HG03025 (cell line): ENCODE results near the gene CORO1A.
"Not testable (repeated sequence)": the region's sequence is repeated elsewhere in the genome, so short reads cannot be mapped to it uniquely, and the experiment has no call there.

Source experiments
- ATAC-seq: cut with Tn5 transposase; IDR thresholded peaks from one replicate; pipeline ENCODE4 v1.9.1; 2021; ENCODE audit warnings: mild to moderate bottlenecking, moderate library complexity; ENCODE audit not compliant: unreplicated experiment, low FRiP score

The CORO1A gene

DNA sequence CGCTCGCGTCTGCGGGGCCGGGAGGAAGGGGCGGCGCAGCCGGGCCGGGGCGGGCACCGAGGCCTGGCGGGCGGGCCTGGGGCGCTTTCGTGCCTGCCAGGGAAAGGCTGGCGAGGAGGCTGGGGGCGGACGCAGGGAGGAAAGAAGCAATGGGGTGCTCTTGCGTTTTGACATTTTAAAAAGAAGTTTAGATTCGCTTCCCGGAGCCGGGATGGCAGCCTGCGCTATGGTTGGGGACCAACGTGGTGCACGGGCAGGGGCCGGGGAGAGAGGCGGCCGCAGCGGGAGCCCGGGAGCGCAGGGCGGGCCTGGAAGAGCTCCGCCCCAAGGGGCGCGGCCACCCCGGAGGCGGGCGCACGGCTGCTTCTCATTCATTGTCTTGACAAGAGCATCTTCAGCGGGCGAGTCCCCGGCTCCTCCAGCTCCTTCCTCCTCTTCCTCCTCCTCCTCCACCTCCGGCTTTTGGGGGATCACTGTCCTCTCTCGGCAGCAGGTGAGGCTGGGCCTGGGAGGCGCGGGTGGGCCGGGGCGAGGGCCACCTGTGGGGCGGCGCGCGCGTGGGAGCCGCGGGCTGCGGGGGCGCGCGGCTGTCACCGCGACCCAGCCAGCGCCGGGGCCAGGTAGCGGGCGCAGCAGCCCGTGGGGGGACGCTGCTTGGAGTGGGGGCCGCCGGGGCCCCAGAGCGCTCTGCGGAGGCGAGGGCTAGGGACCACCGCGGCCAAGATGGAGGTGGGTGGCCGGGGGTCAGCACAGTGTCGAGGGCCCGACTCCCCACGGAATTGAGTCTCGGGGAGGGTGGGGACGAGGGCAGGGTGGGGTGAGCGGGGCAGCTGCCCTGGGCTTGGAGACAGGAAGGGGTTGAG lies at the start of gene CORO1A:
CORO1A (plus strand) TSS at position 370 of the 863 bp plus-strand sequence. CDS start 1,608 bp downstream, outside the sequence.
- peak; percentile 42 for ATAC-seq

DNA sequence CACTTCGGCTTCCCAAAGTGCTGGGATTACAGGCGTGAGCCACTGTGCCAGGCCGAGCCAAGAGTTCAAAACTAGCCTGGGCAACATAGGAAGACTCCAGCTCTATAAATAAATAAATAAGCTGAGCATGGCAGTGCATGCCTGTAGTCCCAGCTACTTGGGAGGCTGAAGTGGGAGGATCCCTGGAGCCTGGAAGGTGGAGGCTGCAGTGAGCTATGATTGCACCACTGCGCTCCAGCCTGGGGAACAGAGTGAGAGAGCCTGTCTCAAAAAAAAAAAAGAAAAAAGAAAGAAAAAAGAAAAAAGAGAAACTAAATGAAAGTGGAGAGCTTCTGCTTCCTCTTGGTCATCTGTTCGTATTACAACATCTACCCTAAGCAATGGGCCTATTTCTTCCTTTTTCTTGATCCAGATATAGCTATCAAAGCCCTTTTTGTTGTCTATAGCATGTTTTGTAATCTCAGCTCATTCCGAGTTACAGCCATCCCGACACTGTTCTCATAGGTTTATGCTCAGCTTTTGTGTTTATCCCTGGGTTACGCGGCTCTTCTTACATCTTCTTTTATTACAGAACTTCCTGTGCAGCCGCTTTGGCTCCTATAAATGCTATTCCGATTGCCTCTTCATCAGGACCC lies 46.3 kb upstream of the CORO1A start:
- ATAC-seq: no peak

DNA sequence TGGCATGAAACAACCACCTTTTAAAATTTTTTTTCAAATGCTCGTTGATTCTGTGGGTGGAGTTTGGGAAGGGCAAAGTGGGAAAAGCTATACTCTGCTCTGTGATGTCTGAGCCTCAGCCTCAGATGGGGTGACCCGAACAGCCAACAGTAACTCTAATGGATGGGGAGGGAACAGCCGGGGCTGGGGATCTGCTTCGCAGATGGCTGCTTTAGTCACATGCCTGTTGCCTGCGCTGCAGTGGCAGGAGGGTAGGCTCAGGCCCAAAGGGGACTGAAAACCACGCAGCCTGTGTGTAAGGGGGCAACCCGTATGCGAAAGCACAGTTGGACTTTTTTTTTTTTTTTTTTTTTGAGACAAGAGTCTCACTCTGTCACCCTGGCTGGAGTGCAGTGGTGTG lies 45.5 kb upstream of the CORO1A start:
- no peak for ATAC-seq

DNA sequence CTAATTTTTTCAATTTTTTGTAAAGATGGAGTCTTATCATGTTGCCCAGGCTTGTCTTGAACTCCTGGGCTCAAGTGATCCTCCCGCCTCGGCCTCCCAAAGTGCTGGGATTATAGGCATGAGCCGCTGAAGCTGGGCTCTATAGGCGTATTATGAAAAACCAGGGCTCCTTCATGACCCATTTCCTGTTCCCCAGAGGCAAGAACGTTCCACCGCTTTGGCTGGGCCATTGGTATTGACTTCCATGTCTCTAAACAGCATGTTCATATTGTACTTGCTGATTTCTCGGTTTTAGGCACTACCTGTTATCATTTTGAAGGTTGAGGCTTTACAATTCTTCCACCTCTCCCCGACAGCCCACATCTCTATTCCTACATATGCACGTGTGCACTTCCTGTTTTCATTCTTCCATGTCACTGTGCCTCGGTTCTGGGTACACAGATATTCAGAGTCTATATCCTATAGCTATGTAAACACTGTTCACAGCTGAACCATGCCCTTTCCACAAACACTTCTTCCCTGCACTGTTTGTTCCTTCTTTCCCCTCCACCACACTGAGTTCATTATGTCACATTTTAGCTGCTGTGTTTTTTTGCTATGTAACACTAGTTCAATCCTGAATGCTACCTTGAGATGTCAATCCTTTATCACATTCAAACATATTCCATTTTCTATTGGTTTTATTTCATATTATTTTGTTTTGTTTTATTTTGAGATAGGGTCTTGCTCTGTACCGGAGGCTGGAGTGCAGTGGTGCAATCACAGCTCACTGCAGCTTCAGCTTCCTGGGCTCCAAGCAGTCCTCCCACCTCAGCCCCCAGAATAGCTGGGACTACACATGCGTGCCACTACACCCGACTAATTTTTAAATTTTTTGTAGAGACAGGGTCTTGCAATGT lies 43.6 kb upstream of the CORO1A start:
- ATAC-seq: no peak

DNA sequence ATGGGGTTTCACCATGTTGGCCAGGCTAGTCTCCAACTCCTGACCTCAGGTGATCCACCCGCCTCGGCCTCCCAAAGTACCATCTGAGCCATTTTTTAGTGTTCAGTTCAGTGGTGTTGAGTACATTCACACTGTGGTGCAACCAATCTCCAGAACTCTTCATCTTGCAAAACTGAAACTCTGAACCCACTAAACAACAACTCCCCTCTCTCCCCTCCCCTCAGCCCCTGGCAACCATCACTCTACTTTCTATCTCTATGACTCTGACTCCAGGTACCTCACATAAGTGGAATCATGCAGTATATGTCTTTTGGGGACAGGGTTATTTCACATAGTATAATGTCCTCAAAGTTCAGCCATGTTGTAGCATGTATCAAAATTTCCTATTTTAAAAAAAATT lies 41.7 kb upstream of the CORO1A start:
- ATAC-seq: no peak

DNA sequence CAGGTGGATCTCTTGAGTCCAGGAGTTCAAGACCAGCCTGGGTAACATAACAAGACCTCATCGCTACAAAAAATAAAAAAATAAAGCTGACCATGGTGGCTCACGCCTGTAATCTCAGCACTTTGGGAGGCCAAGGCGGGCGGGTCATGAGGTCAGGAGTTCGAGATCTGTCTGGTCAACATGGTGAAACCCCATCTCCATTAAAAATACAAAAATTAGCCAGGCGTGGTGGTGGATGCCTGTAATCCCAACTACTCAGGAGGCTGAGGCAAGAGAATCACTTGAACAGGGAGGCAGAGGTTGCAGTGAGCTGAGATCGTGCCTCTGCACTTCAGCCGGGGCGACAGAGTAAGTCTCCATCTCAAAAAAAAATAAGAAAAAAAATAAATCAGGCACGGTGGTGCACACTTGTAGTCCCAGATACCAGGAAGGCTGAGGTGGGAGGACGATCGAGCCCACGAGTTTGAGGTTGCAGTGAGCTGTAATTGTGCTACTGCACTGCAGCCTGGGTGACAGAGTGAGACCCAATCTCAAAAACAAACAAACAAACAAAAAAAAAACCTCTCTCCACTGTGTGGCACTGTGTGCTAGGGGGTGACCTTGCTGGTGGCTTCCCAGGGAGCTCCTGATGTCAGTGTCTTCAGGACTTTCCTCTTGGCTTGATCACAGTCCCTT lies 40.6 kb upstream of the CORO1A start:
- no peak for ATAC-seq

DNA sequence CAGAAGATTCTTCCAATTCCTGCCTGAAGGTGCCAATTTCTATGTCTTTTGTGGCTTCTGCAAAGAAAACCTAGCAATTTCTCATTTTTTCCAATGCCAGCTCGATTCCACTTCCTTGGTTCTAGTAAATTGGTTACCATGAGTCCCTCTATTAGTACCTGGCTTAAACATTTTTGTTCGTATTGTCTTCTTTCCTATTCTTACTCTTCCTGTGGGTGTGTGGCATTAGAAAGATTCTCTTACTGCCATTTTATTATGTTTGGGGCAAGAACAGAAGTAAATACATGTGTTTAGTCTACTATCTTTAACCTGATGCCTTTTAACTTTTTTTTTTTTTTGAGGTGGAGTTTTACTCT lies 40.1 kb upstream of the CORO1A start:
- no peak for ATAC-seq

DNA sequence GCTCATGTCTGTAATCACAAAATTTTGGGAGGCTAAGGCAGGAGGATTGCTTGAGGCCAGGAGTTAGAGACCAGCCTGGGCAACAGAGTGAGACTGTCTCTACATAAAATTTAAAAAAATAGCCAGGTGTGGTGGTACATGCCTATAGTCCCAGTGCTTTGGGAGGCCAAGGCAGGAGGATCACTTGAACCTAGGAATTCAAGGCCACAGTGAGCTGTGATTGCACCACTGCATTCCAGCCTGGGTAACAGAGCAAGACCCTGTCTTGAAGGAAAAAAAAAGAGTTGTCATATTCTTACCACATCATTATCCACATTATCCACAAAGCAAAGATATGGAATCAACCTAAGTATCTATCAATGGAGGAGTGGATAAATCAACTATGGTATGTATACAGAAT lies 39.4 kb upstream of the CORO1A start:
- ATAC-seq: no peak

DNA sequence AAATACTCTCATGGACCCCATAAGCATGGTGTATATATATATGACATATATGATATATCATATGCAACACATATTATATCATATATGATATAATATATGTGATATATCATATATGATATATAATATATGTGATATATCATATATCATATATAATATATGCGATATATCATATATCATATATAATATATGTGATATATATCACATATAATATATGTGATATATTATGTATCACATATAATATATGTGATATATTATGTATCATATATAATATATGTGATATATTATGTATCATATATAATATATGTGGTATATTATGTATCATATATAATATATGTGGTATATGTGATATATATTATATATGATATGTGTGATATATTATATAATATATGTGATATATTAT lies 38.5 kb upstream of the CORO1A start:
- ATAC-seq: no peak

DNA sequence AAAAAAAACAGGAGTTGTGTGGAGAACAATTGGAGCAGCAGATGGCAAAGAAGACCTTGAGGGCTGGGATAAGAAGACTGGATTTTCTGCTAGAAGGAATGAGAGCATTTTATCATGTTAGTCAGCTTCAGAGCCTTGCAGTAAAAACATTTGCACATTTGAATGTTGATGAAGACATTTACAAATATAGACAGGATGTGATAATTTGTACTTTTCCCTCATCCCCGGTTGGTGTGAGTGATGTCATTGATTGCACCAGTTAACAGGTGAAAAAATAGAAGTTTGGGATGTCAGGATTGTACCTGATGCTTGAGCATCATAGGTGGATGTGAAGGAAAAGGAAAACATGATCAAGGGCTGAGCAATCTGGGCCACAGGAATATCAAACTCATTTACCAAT lies 37.7 kb upstream of the CORO1A start:
- ATAC-seq: no peak

DNA sequence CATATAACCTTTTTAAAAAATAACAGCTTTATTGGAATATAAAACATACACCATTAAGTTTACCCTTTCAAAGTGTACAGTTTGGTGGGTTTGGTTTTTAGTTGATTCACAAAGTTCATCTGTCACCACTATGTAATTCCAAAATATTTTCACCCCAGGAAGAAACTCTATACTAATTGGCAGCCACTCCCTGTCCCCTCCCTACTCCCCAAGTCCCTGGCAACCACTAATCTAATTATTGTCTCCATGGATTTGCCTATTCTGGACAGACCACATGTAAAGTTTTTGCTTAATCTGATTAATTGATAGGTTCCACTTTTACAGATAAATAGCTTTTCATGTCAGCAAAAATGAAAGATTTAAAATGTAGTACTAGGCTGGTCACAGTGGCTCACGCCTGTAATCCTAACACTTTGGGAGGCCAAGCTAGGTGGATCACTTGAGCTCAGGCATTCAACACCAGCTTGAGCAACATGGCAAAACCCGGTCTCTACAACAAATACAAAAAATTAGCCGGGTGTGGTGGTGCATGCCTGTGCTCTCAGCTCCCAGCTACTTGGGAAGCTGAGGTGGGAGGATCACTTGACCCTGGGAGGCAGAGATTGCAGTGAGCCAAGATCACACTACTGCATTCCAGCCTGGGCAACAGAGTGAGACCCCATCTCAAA lies 35.4 kb upstream of the CORO1A start:
- ATAC-seq: no peak

DNA sequence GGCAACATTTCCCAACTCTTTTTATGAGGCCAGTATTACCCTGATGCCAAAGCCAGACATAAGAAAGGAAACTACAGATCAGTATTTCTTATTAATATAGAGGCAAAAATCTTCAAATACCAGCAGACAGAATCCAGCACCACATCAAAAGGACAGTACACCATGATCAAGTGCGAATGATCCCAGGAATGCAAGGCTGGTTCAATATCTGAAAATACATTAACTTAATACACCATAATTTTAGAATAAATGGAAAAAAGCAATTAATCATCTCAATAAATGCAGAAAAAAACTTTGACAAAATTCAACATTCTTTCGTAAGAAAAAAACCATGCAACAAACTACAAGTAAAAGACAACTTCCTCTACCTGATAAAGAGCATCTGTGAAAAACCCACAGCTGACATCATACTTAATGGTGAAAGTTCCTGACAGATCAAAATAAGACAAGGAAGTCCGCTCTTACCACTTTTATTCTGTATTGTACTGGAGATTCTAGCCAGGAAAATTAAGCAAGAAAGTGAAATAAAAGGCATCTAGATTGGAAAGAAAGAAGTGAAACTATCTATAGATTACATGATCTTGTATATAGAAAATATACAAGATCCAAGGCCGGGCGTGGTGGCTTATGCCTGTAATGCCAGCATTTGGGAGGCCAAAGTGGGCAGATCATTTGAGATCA lies 34.0 kb upstream of the CORO1A start:
- no peak for ATAC-seq

DNA sequence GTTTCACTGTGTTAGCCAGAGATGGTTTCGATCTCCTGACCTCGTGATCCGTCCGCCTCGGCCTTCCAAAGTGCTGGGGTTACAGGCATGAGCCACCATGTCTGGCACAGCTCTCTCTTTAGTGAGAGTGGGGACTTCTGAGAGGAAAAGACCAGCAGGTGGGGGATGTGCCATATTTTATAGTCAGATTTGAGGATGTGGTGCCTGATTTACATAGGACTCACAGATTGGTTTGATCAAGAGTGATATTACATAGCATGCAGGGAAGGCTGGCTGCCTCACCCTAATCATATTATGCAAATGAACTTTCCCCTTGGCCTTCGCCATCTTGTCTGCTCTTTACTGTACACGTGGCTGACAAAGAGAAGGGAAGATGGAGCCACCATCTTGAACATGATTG lies 32.3 kb upstream of the CORO1A start:
- ATAC-seq: no peak

DNA sequence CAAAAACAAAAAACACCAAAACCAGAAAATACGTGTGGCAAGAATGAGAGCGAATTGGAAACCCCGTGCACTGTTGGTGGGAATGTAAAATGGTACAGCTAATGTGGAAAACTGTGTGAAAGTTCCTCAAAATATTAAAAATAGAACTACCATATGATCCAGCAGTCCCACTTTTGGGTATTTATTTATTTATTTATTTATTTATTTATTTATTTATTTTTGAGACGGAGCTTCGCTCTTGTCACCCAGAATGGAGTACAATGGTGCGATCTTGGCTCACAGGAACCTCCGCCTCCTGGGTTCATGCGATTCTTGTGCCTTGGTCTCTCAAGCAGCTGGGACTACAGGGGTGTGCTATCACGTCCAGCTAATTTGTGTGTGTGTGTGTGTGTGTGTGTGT lies 30.9 kb upstream of the CORO1A start:
- ATAC-seq: no peak

DNA sequence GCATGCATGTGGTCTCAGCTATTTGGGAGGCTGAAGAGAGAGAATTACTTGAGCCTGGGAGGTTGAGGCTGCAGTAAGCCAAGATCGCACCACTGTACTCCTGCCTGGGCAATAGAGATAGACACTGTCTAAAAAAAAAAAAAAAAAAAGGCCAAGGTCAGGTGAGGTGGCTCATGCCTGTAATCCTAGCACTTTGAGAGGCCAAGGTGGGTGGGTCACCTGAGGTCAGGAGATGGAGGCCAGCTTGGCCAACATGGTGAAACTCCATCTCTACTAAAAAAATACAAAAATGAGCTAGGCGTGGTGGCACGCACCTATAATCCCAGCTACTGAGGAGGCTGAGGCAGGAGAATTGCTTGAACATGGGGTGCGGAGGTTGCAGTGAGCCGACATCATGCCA lies 28.2 kb upstream of the CORO1A start:
- ATAC-seq: no peak

DNA sequence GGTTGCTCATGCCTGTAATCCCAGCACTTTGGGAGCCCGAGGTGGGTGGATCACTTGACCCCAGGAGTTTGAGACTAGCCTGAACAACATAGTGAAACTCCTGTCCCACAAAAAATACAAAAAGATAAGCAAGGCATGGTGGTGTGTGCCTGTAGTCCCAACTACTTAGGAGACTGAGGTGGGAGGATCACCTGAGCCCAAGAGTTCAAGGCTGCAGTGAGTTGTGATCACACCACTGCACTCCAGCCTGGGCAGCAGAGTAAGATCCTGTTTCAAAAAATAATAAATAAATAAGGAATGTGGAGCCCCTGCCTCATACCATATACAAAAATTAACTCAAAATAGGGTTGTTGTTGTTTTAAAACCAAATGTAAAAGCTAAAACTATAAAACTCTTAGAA lies 26.2 kb upstream of the CORO1A start:
- ATAC-seq: no peak

DNA sequence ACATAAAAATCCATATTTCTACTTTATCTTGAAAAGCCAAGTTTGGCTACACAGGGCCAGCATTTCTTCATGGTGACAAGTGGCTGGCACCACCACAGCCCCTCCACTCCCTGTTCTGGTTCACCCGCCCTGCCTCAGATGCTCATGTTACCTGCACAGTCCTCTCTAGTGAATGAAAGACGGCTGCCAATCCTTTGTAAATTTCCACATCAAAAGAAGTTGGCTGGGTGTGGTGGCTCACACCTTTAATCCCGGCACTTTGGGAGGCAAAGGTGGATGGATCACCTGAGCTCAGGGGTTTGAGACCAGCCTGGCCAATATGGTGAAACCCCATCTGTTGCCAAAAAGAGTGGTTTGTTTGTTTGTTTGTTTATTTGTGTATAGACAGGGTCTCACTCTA lies 19.9 kb upstream of the CORO1A start:
- ATAC-seq: no peak

DNA sequence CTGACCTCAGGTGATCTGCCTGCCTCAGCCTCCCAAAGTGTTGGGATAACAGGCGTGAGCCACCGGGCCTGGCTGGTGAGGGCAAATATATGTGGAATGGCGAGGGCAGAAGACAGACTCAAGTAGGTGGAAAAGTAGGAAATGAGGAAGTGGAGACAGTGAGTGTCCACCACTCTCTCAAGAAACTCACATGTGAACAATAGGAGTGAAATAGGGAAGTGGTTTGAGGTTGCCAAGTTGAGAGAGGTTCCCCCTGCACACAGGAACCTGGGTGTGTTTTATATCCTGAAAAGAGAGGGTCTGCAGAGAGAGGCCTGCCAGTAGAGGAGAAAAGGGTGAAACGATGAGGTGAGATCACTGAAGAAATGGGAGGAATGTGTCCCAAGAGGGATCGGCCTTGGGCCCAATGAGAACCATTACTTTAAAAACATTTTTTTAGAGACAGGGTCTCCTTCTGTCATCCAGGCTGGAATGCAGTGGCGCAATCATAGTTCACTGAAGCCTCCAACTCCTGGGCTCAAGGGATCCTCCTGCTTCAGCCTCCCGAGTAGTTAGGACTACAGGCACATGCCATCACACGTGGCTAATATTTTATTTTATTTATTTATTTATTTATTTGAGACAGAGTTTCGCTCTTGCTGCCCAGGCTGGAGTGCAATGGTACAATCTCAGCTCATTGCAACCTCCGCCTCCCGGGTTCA lies 17.1 kb upstream of the CORO1A start:
- ATAC-seq: no peak

DNA sequence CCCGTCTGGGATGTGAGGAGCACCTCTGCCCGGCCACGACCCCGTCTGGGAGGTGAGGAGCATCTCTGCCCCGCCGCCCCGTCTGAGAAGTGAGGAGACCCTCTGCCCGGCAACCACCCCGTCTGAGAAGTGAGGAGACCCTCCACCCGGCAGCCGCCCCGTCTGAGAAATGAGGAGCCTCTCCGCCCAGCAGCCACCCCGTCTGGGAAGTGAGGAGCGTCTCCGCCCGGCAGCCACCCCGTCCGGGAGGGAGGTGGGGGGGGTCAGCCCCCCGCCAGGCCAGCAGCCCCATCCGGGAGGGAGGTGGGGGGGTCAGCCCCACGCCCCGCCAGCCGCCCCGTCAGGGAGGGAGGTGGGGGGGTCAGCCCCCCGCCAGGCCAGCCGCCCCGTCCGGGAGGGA lies 14.7 kb upstream of the CORO1A start:
- ATAC-seq: not testable (repeated sequence)
